Vagina (tissue), 2 donors: ENCODE data around the gene TOX2.

Experiments used
- POLR2A ChIP-seq, 2 donors: fragments of 450-650 bp; IDR thresholded peaks; one replicate each; pipeline ENCODE4 v1.6.1; 2017; ENCODE audit warnings: antibody characterized with exemption in 2 of 2, mild to moderate bottlenecking in 2 of 2, moderate library complexity in 2 of 2
- POLR2AphosphoS5 ChIP-seq, 2 donors: sonication (generic); formaldehyde crosslinking; IDR thresholded peaks; one replicate each; pipeline ENCODE4 v1.9.0; 2017; ENCODE audit warnings: antibody characterized with exemption in 2 of 2, mild to moderate bottlenecking in 2 of 2, low read depth in 1 of 2; ENCODE audit not compliant: insufficient read depth in 1 of 2
- TF ChIP-seq, protein P1 (sequence below), 3 experiments: fragments of 450-650 bp in 2 of 3; fragments of 200-600 bp in 1 of 3; sonication (generic) in 1 of 3; IDR thresholded peaks; one replicate each; pipeline ENCODE4 v1.5.1; 2017 to 2019; ENCODE audit warnings: antibody characterized with exemption in 3 of 3, mild to moderate bottlenecking in 2 of 3, moderate library complexity in 2 of 3

GRCh38 chr20:44022464-44022863, 107.8 kb downstream of the TOX2 start:
- TF ChIP-seq, protein P1, sequence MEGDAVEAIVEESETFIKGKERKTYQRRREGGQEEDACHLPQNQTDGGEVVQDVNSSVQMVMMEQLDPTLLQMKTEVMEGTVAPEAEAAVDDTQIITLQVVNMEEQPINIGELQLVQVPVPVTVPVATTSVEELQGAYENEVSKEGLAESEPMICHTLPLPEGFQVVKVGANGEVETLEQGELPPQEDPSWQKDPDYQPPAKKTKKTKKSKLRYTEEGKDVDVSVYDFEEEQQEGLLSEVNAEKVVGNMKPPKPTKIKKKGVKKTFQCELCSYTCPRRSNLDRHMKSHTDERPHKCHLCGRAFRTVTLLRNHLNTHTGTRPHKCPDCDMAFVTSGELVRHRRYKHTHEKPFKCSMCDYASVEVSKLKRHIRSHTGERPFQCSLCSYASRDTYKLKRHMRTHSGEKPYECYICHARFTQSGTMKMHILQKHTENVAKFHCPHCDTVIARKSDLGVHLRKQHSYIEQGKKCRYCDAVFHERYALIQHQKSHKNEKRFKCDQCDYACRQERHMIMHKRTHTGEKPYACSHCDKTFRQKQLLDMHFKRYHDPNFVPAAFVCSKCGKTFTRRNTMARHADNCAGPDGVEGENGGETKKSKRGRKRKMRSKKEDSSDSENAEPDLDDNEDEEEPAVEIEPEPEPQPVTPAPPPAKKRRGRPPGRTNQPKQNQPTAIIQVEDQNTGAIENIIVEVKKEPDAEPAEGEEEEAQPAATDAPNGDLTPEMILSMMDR (IDR thresholded peaks at IDR 0.05): no peak
- TF ChIP-seq POLR2AphosphoS5 (IDR thresholded peaks at IDR 0.05; ENCODE audit: insufficient read depth in 1 of 2, low read depth in 1 of 2) (no peak), POLR2A (IDR thresholded peaks at IDR 0.05) (no peak)
